IMR-90 (cell line): ENCODE results near the gene TEKT5. TPM values are rescaled to one million over a fixed set of nuclear protein-coding genes. Genes with fewer than 3 reads are reported as not detected.

Experiments
- ATAC-seq: fragments of 200-7000 bp; cut with Tn5 transposase; 2 replicates; pipeline ENCODE4 v1.9.1; 2020; ENCODE audit warnings: low read depth, mild to moderate bottlenecking, moderate library complexity
- BruUV-seq: library from RNA; stranded (reverse); fragments of 400-500 nt; replicated peaks from 2 replicates; lab custom pipeline; 2021; lab: Mats Ljungman, UMichigan
- CTCF ChIA-PET: fragments of 300-600 bp; formaldehyde crosslinking; extraction: SDS; loops from one replicate; lab custom pipeline; 2021; ENCODE audit warnings: antibody characterized with exemption; lab: Yijun Ruan, JAX
- POLR2A ChIA-PET: fragments of 300-600 bp; sonication (Branson Sonifier 250); formaldehyde crosslinking; loops from one replicate; lab custom pipeline; 2022; ENCODE audit warnings: antibody characterized with exemption; ENCODE audit not compliant: unreplicated experiment; lab: Charles Lee
- DNase-seq: peaks from one replicate; pipeline ENCODE4 v3.0.0; 2013
- H2AFZ ChIP-seq: replicated peaks from 2 replicates; pipeline ENCODE3; 2013; ENCODE audit warnings: low read length, mild to moderate bottlenecking; ENCODE audit not compliant: poor library complexity
- H2AK5ac ChIP-seq: 2 replicates; pipeline ENCODE4 v1.6.1; 2013; ENCODE audit warnings: low read depth, low read length, inconsistent platforms
- H2AK9ac ChIP-seq: replicated peaks from 2 replicates; pipeline ENCODE3; 2013; ENCODE audit warnings: mild to moderate bottlenecking, low read depth, low read length, moderate library complexity; ENCODE audit not compliant: poor library complexity
- H2BK120ac ChIP-seq: 2 replicates; pipeline ENCODE4 v1.6.1; 2013; ENCODE audit warnings: low read depth, low read length, inconsistent platforms
- H2BK15ac ChIP-seq: 3 replicates; pipeline ENCODE4 v1.6.1; 2013; ENCODE audit warnings: low read depth, low read length, inconsistent platforms
- H2BK20ac ChIP-seq: 2 replicates; pipeline ENCODE4 v1.6.1; 2013; ENCODE audit warnings: low read depth, mild to moderate bottlenecking, inconsistent platforms, low read length, moderate library complexity
- H2BK5ac ChIP-seq: 2 replicates; pipeline ENCODE4 v1.6.1; 2013; ENCODE audit warnings: mild to moderate bottlenecking, low read depth, low read length, inconsistent platforms; ENCODE audit not compliant: poor library complexity, severe bottlenecking
- H3K14ac ChIP-seq: replicated peaks from 2 replicates; pipeline ENCODE4 v1.6.1; 2013; ENCODE audit warnings: low read depth, low read length, inconsistent platforms
- H3K18ac ChIP-seq: 2 replicates; pipeline ENCODE4 v1.6.1; 2013; ENCODE audit warnings: low read depth, low read length, control low read depth
- H3K23ac ChIP-seq: 2 replicates; pipeline ENCODE4 v1.6.1; 2013; ENCODE audit warnings: low read depth, low read length, inconsistent platforms
- H3K27ac ChIP-seq: 2 replicates; pipeline ENCODE4 v1.5.1; 2013; ENCODE audit warnings: mild to moderate bottlenecking, control low read depth, low read length; ENCODE audit not compliant: insufficient read depth
- H3K27me3 ChIP-seq: 2 replicates; pipeline ENCODE4 v1.6.1; 2013; ENCODE audit warnings: low read length; ENCODE audit not compliant: control insufficient read depth, insufficient read depth
- H3K36me3 ChIP-seq: 2 replicates; pipeline ENCODE4 v1.6.1; 2013; ENCODE audit warnings: low read length, mixed read lengths; ENCODE audit not compliant: control insufficient read depth, insufficient read depth
- H3K4ac ChIP-seq: 2 replicates; pipeline ENCODE4 v1.6.1; 2013; ENCODE audit warnings: low read depth, low read length, inconsistent platforms
- H3K4me1 ChIP-seq: 2 replicates; pipeline ENCODE4 v1.6.1; 2013; ENCODE audit warnings: low read length, mixed read lengths; ENCODE audit not compliant: control insufficient read depth, insufficient read depth
- H3K4me2 ChIP-seq: 2 replicates; pipeline ENCODE4 v1.6.1; 2013; ENCODE audit warnings: low read depth, mild to moderate bottlenecking, control low read depth, low read length, moderate library complexity
- H3K4me3 ChIP-seq: 2 replicates; pipeline ENCODE4 v1.5.1; 2013; ENCODE audit warnings: low read depth, mild to moderate bottlenecking, control low read depth, low read length, moderate library complexity; ENCODE audit not compliant: insufficient read depth
- H3K56ac ChIP-seq: 2 replicates; pipeline ENCODE4 v1.6.1; 2013; ENCODE audit warnings: low read length, inconsistent platforms; ENCODE audit not compliant: insufficient read depth; ENCODE audit errors: extremely low read depth
- H3K79me1 ChIP-seq, 2 experiments: 2 replicates each; pipeline ENCODE4 v1.6.1; 2013; ENCODE audit warnings: low read length in 2 of 2, inconsistent platforms in 1 of 2, low read depth in 1 of 2
- H3K9ac ChIP-seq: 2 replicates; pipeline ENCODE4 v1.6.1; 2013; ENCODE audit warnings: low read depth, low read length, control low read depth
- H3K9me1 ChIP-seq: 2 replicates; pipeline ENCODE4 v1.6.1; 2013; ENCODE audit warnings: low read length, inconsistent platforms; ENCODE audit not compliant: insufficient read depth
- H3K9me3 ChIP-seq: 2 replicates; pipeline ENCODE4 v1.6.1; 2013; ENCODE audit warnings: low read length; ENCODE audit not compliant: control insufficient read depth, insufficient read depth
- H4K20me1 ChIP-seq: 2 replicates; pipeline ENCODE4 v1.6.1; 2013; ENCODE audit warnings: low read length, inconsistent platforms; ENCODE audit not compliant: insufficient read depth
- H4K5ac ChIP-seq: 2 replicates; pipeline ENCODE4 v1.6.1; 2013; ENCODE audit warnings: mild to moderate bottlenecking, low read depth, low read length, control low read depth
- H4K8ac ChIP-seq, 2 experiments: 2 replicates each; pipeline ENCODE4 v1.6.1; 2013; ENCODE audit warnings: low read depth in 2 of 2, low read length in 2 of 2, control low read depth in 1 of 2, inconsistent platforms in 1 of 2
- H4K91ac ChIP-seq: 2 replicates; pipeline ENCODE4 v1.6.1; 2013; ENCODE audit warnings: low read depth, low read length, inconsistent platforms; ENCODE audit not compliant: insufficient read depth
- BHLHE40 ChIP-seq: fragments of 150-350 bp; IDR thresholded peaks from 2 replicates; pipeline ENCODE4 v1.6.1; 2016; ENCODE audit warnings: mild to moderate bottlenecking, low read depth, low read length
- CEBPB ChIP-seq: IDR thresholded peaks from 2 replicates; pipeline ENCODE4 v1.6.1; 2012; ENCODE audit warnings: low read depth, low read length, improper control_type of control experiment
- CHD1 ChIP-seq: IDR thresholded peaks from 2 replicates; pipeline ENCODE4 v1.6.1; 2012; ENCODE audit warnings: low read depth, low read length, improper control_type of control experiment
- ELK1 ChIP-seq: fragments of 150-350 bp; IDR thresholded peaks from 2 replicates; pipeline ENCODE4 v1.6.1; 2016; ENCODE audit warnings: low read depth, mild to moderate bottlenecking, low read length, moderate library complexity, borderline replicate concordance
- FOS ChIP-seq: fragments of 150-350 bp; IDR thresholded peaks from 2 replicates; pipeline ENCODE4 v1.6.1; 2016; ENCODE audit warnings: low read depth, low read length
- MAFK ChIP-seq: IDR thresholded peaks from 2 replicates; pipeline ENCODE4 v1.6.1; 2012; ENCODE audit warnings: low read depth, low read length, improper control_type of control experiment
- MAZ ChIP-seq: IDR thresholded peaks from 2 replicates; pipeline ENCODE4 v1.6.1; 2012; ENCODE audit warnings: low read depth, mild to moderate bottlenecking, low read length, improper control_type of control experiment, moderate library complexity, borderline replicate concordance
- MXI1 ChIP-seq: IDR thresholded peaks from 2 replicates; pipeline ENCODE4 v1.6.1; 2012; ENCODE audit warnings: low read depth, mild to moderate bottlenecking, low read length, moderate library complexity, borderline replicate concordance
- NFE2L2 ChIP-seq: fragments of 150-350 bp; IDR thresholded peaks from 2 replicates; pipeline ENCODE4 v1.6.1; 2016; ENCODE audit warnings: low read depth, mild to moderate bottlenecking, low read length
- POLR2A ChIP-seq: IDR thresholded peaks from 2 replicates; pipeline ENCODE4 v1.6.1; 2012; ENCODE audit warnings: mild to moderate bottlenecking, low read depth, low read length
- RAD21 ChIP-seq: IDR thresholded peaks from 2 replicates; pipeline ENCODE4 v1.6.1; 2012; ENCODE audit warnings: low read length, improper control_type of control experiment
- RCOR1 ChIP-seq: IDR thresholded peaks from 2 replicates; pipeline ENCODE4 v1.6.1; 2012; ENCODE audit warnings: mild to moderate bottlenecking, low read length, improper control_type of control experiment; ENCODE audit not compliant: insufficient replicate concordance
- RFX5 ChIP-seq: IDR thresholded peaks from 2 replicates; pipeline ENCODE4 v1.8.0; 2012; ENCODE audit warnings: low read depth, mild to moderate bottlenecking, low read length, moderate library complexity
- SMC3 ChIP-seq: fragments of 150-350 bp; IDR thresholded peaks from 2 replicates; pipeline ENCODE4 v1.6.1; 2016; ENCODE audit warnings: low read depth, mild to moderate bottlenecking, antibody characterized with exemption, low read length, moderate library complexity
- WGBS, 2 experiments: methylation state at CpG; one replicate each; pipeline versions ENCODE4 v1.1.5 to v1.1.7; 2013; ENCODE audit warnings: missing lambda C conversion rate in 2 of 2; ENCODE audit not compliant: insufficient read length in 1 of 2; ENCODE audit errors: extremely low coverage in 2 of 2; 5-methylcytosine and 5-hydroxymethylcytosine counted together
- dilution Hi-C: fragments of 300-500 bp; cut with HindIII; formaldehyde crosslinking; loops from one replicate; pipeline ENCODE4 v1.14.3; 2018; ENCODE audit warnings: low sequenced_read_pairs; ENCODE audit not compliant: unreplicated experiment
- in situ Hi-C: fragments of 300-500 bp; cut with MboI; formaldehyde crosslinking; loops from 3 replicates; pipeline ENCODE4 v1.14.3; 2019; ENCODE audit warnings: low sequenced_read_pairs, inconsistent platforms, mixed read lengths
- intact Hi-C: fragments of 100-400 bp; cut with micrococcal nuclease; formaldehyde crosslinking; loops from 2 replicates; pipeline ENCODE4 v1.10.0; 2022
- polyA plus RNA-seq, 3 experiments: library from polyadenylated mRNA; depleted of rRNA; stranded (reverse); fragments of >200 nt; gene quantifications; 2 replicates each; pipeline ENCODE4 v1.2.3, GENCODE V29; 2012; ENCODE audit warnings: low replicate concordance in 1 of 3
- total RNA-seq: library from RNA; depleted of rRNA; stranded (reverse); fragments of >200 nt; gene quantifications from 2 replicates; pipeline ENCODE4 v1.2.3, GENCODE V29; 2012
- TF ChIP-seq, protein P1 (sequence below): conservative IDR thresholded peaks from 2 replicates; pipeline ENCODE4 v1.5.1; 2012; ENCODE audit warnings: mild to moderate bottlenecking, low read depth, low read length, improper control_type of control experiment
- TF ChIP-seq, protein P2 (sequence below): fragments of 150-350 bp; IDR thresholded peaks from 2 replicates; pipeline ENCODE4 v1.6.1; 2017; ENCODE audit warnings: mild to moderate bottlenecking, antibody characterized with exemption, low read length, low read depth

TEKT5 gene
- total and polyA plus RNA-seq, 2 of the 4 experiments (the other 2 are of a cell fraction) = 0.17 TPM; not detected in 1

GRCh38 chr16:10660950-10661635, 33.6 kb downstream of the TEKT5 start:
- Histone ChIP-seq H3K23ac (no peak overlapping the region), H3K9me3 (no peaks in the 10 kb centered on the region), H3K27me3 (peaks cover 13% of the 10 kb centered on the region; the same call in 1 of the 2 replicates), H2AFZ (no peak overlapping the region), H3K14ac (no peak overlapping the region), H2AK5ac (no peak overlapping the region), H3K79me1 (no peaks in the 10 kb centered on the region), H3K56ac (no peak overlapping the region), H2BK120ac (no peak overlapping the region), H4K5ac (no peak overlapping the region), H3K9ac (no peak overlapping the region), H4K20me1 (no peaks in the 10 kb centered on the region), H3K27ac (no peak overlapping the region), H2BK5ac (no peak overlapping the region), H3K4me3 (no peak overlapping the region), H2BK20ac (no peak overlapping the region), H2AK9ac (no peak overlapping the region), H4K91ac (no peak overlapping the region), H4K8ac (no peak overlapping the region), H3K4me2 (no peak overlapping the region), H2BK15ac (no peak overlapping the region), H3K9me1 (no peaks in the 10 kb centered on the region), H3K18ac (no peak overlapping the region), H3K4me1 (no peaks in the 10 kb centered on the region), H3K4ac (no peak overlapping the region), H3K36me3 (no peaks in the 10 kb centered on the region)
- DNase-seq (no peak), ATAC-seq (no peak)
- TF ChIP-seq CEBPB (no peak), RFX5 (no peak), MXI1 (no peak), NFE2L2 (no peak), MAZ (no peak), RCOR1 (no peak), RAD21 (no peak), POLR2A (no peak), CHD1 (no peak), ELK1 (no peak), MAFK (no peak), FOS (no peak), SMC3 (no peak), BHLHE40 (no peak)
- TF ChIP-seq, protein P1, sequence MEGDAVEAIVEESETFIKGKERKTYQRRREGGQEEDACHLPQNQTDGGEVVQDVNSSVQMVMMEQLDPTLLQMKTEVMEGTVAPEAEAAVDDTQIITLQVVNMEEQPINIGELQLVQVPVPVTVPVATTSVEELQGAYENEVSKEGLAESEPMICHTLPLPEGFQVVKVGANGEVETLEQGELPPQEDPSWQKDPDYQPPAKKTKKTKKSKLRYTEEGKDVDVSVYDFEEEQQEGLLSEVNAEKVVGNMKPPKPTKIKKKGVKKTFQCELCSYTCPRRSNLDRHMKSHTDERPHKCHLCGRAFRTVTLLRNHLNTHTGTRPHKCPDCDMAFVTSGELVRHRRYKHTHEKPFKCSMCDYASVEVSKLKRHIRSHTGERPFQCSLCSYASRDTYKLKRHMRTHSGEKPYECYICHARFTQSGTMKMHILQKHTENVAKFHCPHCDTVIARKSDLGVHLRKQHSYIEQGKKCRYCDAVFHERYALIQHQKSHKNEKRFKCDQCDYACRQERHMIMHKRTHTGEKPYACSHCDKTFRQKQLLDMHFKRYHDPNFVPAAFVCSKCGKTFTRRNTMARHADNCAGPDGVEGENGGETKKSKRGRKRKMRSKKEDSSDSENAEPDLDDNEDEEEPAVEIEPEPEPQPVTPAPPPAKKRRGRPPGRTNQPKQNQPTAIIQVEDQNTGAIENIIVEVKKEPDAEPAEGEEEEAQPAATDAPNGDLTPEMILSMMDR = no peak
- TF ChIP-seq, protein P2, sequence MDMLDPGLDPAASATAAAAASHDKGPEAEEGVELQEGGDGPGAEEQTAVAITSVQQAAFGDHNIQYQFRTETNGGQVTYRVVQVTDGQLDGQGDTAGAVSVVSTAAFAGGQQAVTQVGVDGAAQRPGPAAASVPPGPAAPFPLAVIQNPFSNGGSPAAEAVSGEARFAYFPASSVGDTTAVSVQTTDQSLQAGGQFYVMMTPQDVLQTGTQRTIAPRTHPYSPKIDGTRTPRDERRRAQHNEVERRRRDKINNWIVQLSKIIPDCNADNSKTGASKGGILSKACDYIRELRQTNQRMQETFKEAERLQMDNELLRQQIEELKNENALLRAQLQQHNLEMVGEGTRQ = no peak
- no TSS peak for BruUV-seq
- ChIA-PET CTCF (no interaction called here), POLR2A (no interaction called here)
- no CpG with 5 or more reads among the region's 8 CpGs for WGBS, 2 experiments
- in situ Hi-C loops (no loop called here), dilution Hi-C loops (no loop called here), intact Hi-C loops (no loop called here)
